Chondrocyte (in vitro differentiated cells): ENCODE results near the gene FJX1. TPM values are rescaled to one million over a fixed set of nuclear protein-coding genes. Genes with fewer than 3 reads are reported as not detected.

Source experiments
- DNase-seq: peaks from one replicate; pipeline ENCODE4 v3.0.0; 2021; ENCODE audit warnings: mixed read lengths, low spot score
- H3K27ac Mint-ChIP-seq: one replicate; pipeline ENCODE4 v1.8.0; 2021; ENCODE audit warnings: mild to moderate bottlenecking, moderate library complexity, mixed read lengths; ENCODE audit not compliant: unreplicated experiment
- H3K27me3 Mint-ChIP-seq: 2 replicates; pipeline ENCODE4 v1.8.0; 2021; ENCODE audit warnings: low read depth, mixed read lengths
- H3K36me3 Mint-ChIP-seq: 2 replicates; pipeline ENCODE4 v1.8.0; 2021; ENCODE audit warnings: low read depth, mixed read lengths
- H3K4me1 Mint-ChIP-seq: 2 replicates; pipeline ENCODE4 v1.8.0; 2021; ENCODE audit warnings: low read depth, mild to moderate bottlenecking, mixed read lengths
- H3K4me3 Mint-ChIP-seq: one replicate; pipeline ENCODE4 v1.8.0; 2021; ENCODE audit warnings: mild to moderate bottlenecking, moderate library complexity, mixed read lengths; ENCODE audit not compliant: unreplicated experiment
- H3K9me3 Mint-ChIP-seq: 2 replicates; pipeline ENCODE4 v1.8.0; 2021; ENCODE audit warnings: low read depth, mixed read lengths
- total RNA-seq: library from RNA; stranded (reverse); gene quantifications from 3 replicates; pipeline ENCODE4 v1.2.1, GENCODE V29; 2021
- TF ChIP-seq, protein P1 (sequence below): fragments of 200-600 bp; sonication (generic); IDR thresholded peaks from 2 replicates; pipeline ENCODE4 v1.5.0; 2021; ENCODE audit warnings: antibody characterized with exemption, mild to moderate bottlenecking, moderate library complexity

FJX1 gene
- total RNA-seq, 1 donor from 2014 or later, result 15.9 TPM

DNA sequence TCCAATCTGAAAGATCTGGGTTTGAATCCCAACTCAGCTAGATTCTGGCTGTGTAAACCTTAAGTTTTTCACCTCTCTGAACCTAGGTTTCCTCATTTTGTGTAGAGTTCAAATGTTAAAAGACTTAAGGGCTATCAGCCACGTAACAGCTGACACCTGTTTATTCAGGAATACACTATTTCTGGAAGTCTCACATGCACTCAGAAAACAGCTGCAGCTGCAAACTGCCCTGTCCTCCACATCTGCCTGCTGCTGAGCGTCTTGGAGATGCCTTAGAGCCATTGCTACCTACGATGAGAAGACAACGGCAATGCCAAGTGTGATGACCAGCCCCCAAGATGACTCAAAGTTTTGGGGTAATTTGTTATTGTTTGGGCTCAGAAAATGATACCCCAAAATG is 37.6 kb downstream of the FJX1 start:
- H3K27ac Mint-ChIP-seq, result no peak overlapping the region
- H3K9me3 Mint-ChIP-seq, result no peaks in the 10 kb centered on the region
- H3K36me3 Mint-ChIP-seq, result no peaks in the 10 kb centered on the region
- H3K27me3 Mint-ChIP-seq, result no peaks in the 10 kb centered on the region
- no peak overlapping the region for H3K4me3 Mint-ChIP-seq
- no peaks in the 10 kb centered on the region for H3K4me1 Mint-ChIP-seq
- TF ChIP-seq, protein P1, sequence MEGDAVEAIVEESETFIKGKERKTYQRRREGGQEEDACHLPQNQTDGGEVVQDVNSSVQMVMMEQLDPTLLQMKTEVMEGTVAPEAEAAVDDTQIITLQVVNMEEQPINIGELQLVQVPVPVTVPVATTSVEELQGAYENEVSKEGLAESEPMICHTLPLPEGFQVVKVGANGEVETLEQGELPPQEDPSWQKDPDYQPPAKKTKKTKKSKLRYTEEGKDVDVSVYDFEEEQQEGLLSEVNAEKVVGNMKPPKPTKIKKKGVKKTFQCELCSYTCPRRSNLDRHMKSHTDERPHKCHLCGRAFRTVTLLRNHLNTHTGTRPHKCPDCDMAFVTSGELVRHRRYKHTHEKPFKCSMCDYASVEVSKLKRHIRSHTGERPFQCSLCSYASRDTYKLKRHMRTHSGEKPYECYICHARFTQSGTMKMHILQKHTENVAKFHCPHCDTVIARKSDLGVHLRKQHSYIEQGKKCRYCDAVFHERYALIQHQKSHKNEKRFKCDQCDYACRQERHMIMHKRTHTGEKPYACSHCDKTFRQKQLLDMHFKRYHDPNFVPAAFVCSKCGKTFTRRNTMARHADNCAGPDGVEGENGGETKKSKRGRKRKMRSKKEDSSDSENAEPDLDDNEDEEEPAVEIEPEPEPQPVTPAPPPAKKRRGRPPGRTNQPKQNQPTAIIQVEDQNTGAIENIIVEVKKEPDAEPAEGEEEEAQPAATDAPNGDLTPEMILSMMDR, result no peak
- DNase-seq, result no peak

DNA sequence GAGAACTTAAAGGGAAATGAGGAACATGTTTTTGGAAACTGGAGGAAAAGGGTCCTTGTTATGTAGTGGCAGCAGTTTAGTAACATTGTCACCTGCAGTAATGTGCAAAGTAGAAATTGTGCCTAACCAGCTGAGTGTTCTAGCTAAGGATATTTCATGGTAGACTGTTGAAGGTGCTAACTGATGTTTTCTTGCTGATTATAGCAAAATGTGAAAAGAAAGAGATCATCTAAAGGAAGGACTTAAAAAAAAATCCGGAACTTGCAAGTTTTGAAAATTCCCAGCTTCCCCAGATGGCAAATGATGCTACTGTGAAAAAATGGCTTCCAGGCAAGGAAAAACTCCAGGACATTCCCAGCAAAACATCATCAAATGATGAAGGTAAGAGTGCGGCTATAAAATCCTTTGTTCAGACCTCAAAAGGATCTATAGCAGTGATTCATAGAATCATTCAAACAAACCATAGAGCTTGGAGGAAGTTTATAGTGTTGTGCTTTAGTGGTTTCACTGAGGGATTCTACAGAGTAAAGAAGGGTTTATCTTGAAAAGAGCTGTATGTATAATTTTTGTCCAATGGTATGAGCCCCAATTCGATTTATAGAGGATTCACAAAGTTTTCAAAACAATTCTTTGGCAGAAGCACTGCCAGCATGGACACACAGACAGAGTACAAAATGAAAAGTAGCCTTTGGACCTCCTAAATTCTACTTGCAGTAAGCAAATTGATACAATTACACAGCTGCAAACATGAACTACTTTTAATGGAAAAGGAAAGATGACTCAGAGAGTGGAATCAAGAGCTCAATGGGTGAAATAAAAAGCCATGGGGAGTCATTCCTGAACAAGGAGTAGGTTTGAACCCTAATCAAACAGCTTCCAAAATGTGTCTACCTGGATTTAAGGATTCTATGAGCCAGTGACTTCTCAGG is 40.0 kb downstream of the FJX1 start:
- peaks cover 3% of the 10 kb centered on the region for H3K36me3 Mint-ChIP-seq
- H3K4me1 Mint-ChIP-seq, result peaks cover 16% of the 10 kb centered on the region
- TF ChIP-seq, protein P1, result no peak
- no peak overlapping the region for H3K27ac Mint-ChIP-seq
- no peak for DNase-seq
- no peaks in the 10 kb centered on the region for H3K27me3 Mint-ChIP-seq
- H3K9me3 Mint-ChIP-seq, result peaks cover 3% of the 10 kb centered on the region
- H3K4me3 Mint-ChIP-seq, result no peak overlapping the region

DNA sequence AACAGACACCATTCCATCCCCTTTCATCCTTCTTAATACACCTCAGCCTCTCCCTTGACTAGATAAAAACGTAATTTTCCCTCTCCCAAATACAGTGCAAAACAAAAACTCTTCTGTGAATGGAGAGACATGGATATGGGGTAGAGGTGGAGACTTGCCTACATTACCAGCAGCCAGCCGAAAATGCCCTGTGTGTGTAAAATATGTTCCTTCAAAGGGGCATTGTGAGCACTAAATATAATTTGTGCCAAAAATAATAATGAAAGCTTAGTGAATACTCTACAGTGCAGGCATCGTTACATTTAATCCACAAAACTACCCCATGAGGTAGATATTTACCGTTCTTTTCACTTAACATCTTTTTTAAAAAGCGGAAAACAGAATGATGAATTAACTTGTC is 43.3 kb downstream of the FJX1 start:
- Mint-ChIP-seq H3K36me3 (peaks cover 17% of the 10 kb centered on the region), H3K27ac (peak overlapping the region; percentile 34), H3K4me3 (peak overlapping the region; percentile 98)

DNA sequence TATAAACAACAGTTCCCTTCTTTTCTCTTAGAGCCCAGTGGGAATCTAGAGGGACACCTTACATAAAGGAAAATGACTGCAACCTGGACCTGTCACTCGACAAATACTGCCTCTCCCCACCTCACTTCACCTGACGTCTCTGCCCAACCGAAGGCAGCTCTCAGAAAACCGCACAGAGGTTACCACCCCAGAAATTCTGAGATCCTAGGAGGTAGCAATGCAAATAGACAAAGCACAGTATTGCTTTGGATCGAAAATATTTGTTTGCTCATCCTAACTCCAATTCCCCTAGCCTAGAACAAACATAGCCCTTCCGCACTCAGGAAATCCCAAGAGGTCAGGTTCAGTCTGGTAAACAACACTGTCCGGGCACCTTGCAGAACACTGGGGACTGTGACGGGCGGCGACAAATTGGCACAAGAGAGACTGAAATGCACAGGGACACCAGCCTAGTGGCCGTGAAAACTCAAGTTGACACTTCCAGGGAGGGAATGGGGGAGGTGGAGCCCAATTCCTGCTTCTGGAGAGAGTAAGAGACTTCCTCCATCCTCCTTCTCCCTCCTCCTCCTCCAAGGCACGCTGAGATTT is 43.9 kb downstream of the FJX1 start:
- H3K4me1 Mint-ChIP-seq, result peaks cover 44% of the 10 kb centered on the region
- peaks cover 28% of the 10 kb centered on the region for H3K9me3 Mint-ChIP-seq
- no peak for DNase-seq
- H3K27me3 Mint-ChIP-seq, result no peaks in the 10 kb centered on the region
- H3K27ac Mint-ChIP-seq, result peak overlapping the region; percentile 99
- TF ChIP-seq, protein P1, result no peak
- H3K36me3 Mint-ChIP-seq, result peaks cover 17% of the 10 kb centered on the region
- peak overlapping the region; percentile 98 for H3K4me3 Mint-ChIP-seq

More for the DNA sequence above, 43.3 kb downstream of the FJX1 start:
- peaks cover 25% of the 10 kb centered on the region for H3K9me3 Mint-ChIP-seq
- TF ChIP-seq, protein P1, result no peak
- H3K4me1 Mint-ChIP-seq, result peaks cover 44% of the 10 kb centered on the region
- DNase-seq, result no peak
- H3K27me3 Mint-ChIP-seq, result no peaks in the 10 kb centered on the region

DNA sequence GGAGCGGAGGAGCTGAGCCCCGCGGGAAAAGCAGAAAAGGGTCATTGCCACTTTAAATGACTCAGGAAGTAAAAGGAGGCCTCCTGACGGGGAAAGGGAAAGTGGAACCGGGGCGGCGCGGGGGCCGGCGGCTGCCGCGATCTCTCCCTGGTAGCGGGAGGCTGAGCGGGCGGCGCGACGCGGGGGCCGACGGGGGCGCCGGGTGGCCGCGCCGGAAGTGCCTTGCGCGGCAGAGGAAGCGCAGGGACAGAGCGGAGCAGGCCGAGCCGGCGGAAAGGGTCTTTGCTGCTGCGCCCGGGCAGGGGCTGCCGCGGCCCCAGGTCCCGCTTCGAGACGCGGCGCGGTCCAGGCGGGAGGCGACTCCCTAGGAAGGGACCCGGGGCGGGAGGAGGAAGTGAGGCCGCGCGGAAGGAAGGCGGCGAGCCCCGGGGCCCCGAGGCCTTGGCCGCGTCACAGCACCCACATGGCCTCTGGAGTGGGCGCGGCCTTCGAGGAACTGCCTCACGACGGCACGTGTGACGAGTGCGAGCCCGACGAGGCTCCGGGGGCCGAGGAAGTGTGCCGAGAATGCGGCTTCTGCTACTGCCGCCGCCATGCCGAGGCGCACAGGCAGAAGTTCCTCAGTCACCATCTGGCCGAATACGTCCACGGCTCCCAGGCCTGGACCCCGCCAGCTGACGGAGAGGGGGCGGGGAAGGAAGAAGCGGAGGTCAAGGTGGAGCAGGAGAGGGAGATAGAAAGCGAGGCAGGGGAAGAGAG is 44.6 kb downstream of the FJX1 start, which contains the start of gene TRIM44:
TRIM44 (plus strand) TSS at position 127 of the 759 bp plus-strand sequence; CDS start at position 464, 337 bp downstream.
- peaks cover 29% of the 10 kb centered on the region for H3K9me3 Mint-ChIP-seq
- DNase-seq, result peak; percentile 92
- H3K27ac Mint-ChIP-seq, result peak within 1 kb of the TSS; percentile 99
- H3K4me3 Mint-ChIP-seq, result peak within 1 kb of the TSS; percentile 98
- H3K27me3 Mint-ChIP-seq, result no peaks in the 10 kb centered on the region
- H3K36me3 Mint-ChIP-seq, result peaks cover 18% of the 10 kb centered on the region
- H3K4me1 Mint-ChIP-seq, result peaks cover 44% of the 10 kb centered on the region
- TF ChIP-seq, protein P1, result no peak
